Brain microvascular endothelial cell (primary cell): ENCODE data around the gene SLC16A13.

Experiments
- DNase-seq: peaks from one replicate; pipeline ENCODE4 v3.0.0-alpha.2; 2020
- H3K27ac ChIP-seq: fragments of 250-450 bp; sonication (Bioruptor Pico); 2 replicates; pipeline ENCODE4 v1.5.1; 2020; ENCODE audit warnings: mild to moderate bottlenecking, moderate library complexity
- H3K27me3 ChIP-seq: fragments of 250-450 bp; sonication (Bioruptor Pico); replicated peaks from 2 replicates; pipeline ENCODE4 v1.5.1; 2020; ENCODE audit warnings: mild to moderate bottlenecking
- H3K36me3 ChIP-seq: fragments of 250-450 bp; sonication (Bioruptor Pico); replicated peaks from 2 replicates; pipeline ENCODE4 v1.5.1; 2020; ENCODE audit warnings: mild to moderate bottlenecking
- H3K4me3 ChIP-seq: 2 replicates; pipeline ENCODE4 v1.5.1; 2011; ENCODE audit warnings: low read depth, mild to moderate bottlenecking, control low read depth, low read length, moderate library complexity
- in situ Hi-C: cut with HindIII; loops from 2 replicates; pipeline ENCODE4 v1.10.0; 2017; ENCODE audit warnings: low sequenced_read_pairs, low pct_ligation_motif_present
- TF ChIP-seq, protein P1 (sequence below): IDR thresholded peaks from 2 replicates; pipeline ENCODE4 v1.5.1; 2011; ENCODE audit warnings: low read depth, mild to moderate bottlenecking, moderate library complexity, low read length, control low read depth, inconsistent platforms; ENCODE audit errors: missing control alignments

Gene SLC16A13

DNA sequence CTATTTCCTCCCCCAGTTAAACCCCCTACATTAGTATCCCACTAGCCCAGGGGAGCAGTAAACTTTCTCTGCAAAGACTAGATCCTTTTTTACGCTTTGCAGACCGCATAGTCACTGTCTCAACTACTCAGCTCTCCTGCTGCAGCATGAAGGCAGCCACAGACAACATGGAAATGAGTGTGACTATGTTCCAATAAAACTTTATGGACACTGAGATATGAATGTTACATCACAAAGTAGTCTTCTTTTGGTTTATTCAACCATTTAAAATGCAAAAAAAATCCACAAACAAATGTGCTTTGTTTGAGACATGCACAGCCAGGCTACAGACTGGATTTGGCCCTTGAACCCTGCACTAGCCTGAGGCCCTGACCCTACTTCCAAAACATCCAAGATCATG is 25.3 kb upstream of the SLC16A13 start:
- H3K27ac ChIP-seq = no peak overlapping the region
- no peaks in the 10 kb centered on the region for H3K27me3 ChIP-seq
- DNase-seq = no peak

DNA sequence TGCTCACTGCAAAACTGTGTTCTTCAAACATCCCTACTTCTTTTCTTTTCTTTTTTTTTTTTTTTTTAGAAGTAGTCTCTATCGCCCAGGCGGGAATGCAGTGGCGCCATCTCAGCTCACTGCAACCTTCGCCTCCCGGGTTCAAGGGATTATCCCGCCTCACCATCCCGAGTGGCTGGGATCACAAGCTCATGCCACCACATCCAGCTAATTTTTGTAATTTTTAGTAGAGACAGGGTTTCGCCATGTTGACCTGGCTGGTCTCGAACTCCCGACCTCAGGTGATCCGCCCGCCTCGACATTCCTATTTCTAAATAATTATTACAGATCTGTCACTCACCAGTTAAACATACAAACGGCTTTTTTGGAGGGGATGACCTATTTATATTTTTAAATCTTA is 24.4 kb upstream of the SLC16A13 start:
- TF ChIP-seq, protein P1, sequence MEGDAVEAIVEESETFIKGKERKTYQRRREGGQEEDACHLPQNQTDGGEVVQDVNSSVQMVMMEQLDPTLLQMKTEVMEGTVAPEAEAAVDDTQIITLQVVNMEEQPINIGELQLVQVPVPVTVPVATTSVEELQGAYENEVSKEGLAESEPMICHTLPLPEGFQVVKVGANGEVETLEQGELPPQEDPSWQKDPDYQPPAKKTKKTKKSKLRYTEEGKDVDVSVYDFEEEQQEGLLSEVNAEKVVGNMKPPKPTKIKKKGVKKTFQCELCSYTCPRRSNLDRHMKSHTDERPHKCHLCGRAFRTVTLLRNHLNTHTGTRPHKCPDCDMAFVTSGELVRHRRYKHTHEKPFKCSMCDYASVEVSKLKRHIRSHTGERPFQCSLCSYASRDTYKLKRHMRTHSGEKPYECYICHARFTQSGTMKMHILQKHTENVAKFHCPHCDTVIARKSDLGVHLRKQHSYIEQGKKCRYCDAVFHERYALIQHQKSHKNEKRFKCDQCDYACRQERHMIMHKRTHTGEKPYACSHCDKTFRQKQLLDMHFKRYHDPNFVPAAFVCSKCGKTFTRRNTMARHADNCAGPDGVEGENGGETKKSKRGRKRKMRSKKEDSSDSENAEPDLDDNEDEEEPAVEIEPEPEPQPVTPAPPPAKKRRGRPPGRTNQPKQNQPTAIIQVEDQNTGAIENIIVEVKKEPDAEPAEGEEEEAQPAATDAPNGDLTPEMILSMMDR = no peak
- no peak overlapping the region for H3K27ac ChIP-seq
- in situ Hi-C loops = no loop called here
- H3K36me3 ChIP-seq = no peaks in the 10 kb centered on the region
- no peak for DNase-seq
- no peaks in the 10 kb centered on the region for H3K27me3 ChIP-seq
- H3K4me3 ChIP-seq = peak overlapping the region; percentile 96

More for the DNA sequence above, 25.3 kb upstream of the SLC16A13 start:
- no peaks in the 10 kb centered on the region for H3K36me3 ChIP-seq
- TF ChIP-seq, protein P1 = no peak
- H3K4me3 ChIP-seq = no peak overlapping the region
- in situ Hi-C loops = no loop called here

DNA sequence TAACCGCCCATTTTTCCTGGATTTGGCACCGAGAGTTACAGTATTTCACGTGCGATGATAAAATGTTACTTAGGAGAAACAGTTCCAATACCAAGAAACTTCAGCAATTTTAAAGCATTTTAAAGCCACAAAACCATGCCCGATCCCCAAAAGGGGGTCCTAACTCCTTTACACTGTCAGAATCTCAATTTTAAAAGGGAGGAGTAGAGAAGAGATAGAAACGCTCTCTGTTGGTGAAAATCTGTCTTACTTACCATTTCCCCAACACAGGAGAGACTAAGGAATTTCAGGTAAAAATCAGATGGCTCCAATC is 23.9 kb upstream of the SLC16A13 start:
- no peaks in the 10 kb centered on the region for H3K36me3 ChIP-seq
- TF ChIP-seq, protein P1 = no peak
- in situ Hi-C loops = no loop called here

DNA sequence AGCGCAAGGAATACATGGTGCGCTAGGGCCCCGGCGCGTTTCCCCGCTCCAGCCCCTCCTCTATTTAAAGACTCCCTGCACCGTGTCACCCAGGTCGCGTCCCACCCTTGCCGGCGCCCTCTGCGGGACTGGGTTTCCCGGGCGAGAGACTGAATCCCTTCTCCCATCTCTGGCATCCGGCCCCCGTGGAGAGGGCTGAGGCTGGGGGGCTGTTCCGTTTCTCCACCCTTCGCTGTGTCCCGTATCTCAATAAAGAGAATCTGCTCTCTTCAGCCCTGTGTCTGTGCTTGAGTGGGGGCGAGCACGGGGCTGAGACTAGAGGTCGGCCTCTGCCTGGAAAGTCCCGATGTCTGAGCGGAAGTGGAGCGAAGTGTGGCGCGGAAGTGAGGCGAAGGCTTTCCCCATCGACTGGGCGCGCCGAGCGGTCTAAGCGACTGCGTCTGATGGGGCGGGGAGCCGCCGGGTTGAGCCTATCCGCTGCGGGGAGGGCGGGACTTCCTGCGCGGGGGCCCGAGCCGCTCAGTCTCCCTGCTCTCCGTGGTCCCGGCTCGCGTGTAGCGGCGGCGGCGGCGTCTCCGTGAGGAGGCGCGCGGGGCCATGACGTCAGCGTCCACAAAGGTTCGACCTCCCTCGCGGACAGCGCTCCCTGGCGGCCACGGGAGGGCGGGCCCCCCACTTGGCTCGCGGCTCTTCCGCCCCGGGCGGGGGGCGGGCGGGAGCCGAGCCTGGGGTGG is 21.4 kb upstream of the SLC16A13 start:
- in situ Hi-C loops = no loop called here
- Histone ChIP-seq H3K27me3 (no peaks in the 10 kb centered on the region), H3K36me3 (no peaks in the 10 kb centered on the region), H3K4me3 (peak overlapping the region; percentile 96), H3K27ac (peak overlapping the region; percentile 100)
- TF ChIP-seq, protein P1 = peak; percentile 56
- peak; percentile 94 for DNase-seq

More for the DNA sequence above, 23.9 kb upstream of the SLC16A13 start:
- H3K27me3 ChIP-seq = no peaks in the 10 kb centered on the region
- no peak for DNase-seq
- H3K27ac ChIP-seq = peak overlapping the region; percentile 100
- H3K4me3 ChIP-seq = peak overlapping the region; percentile 96

DNA sequence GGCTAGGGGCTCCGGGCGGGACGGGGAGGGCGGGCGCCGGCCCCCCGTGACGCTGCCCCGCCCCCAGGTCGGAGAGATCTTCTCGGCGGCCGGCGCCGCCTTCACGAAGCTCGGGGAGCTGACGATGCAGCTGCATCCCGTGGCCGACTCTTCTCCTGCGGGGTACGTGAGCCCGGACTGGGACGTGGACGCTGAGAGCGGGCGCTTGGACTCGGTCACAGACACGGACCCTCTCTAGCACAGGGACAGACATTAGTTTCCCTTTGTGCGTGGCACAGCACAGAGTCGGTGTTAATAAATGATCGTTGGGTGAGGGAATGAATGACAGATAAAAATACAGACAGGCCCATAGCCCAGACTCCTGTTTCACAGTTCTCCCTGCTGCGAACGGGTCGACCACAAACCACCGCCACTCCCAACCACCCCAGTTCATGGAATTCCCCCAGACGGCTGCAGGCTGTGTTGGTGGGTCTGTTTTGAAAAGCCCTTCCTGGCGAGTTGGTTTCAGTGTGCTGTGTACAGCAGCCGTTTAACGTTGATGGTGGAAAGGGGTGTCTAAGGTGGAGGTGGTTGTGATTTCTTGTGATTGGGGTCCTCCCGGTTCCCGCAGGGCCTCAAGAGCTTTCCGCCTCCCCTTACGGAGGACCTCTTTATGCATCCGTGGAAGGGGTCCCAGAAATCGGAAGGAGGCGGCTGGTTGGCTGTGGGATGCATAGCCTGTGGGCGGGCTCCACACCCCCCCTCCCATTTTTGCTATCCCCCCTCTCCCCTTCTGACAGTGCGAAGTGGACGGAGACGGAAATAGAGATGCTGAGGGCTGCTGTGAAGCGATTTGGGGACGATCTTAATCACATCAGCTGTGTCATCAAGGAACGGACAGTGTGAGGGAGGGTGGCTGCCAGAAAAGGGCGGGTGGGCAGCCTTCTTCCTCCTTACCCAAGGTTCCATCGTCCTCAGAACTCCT is 20.5 kb upstream of the SLC16A13 start:
- DNase-seq = peak; percentile 78
- peak overlapping the region; percentile 96 for H3K4me3 ChIP-seq
- TF ChIP-seq, protein P1 = no peak
- no peaks in the 10 kb centered on the region for H3K36me3 ChIP-seq
- peak overlapping the region; percentile 100 for H3K27ac ChIP-seq
- in situ Hi-C loops = no loop called here
- H3K27me3 ChIP-seq = no peaks in the 10 kb centered on the region
